Endothelial cell of umbilical vein (primary cell): Measurements from ENCODE around the gene RASA1. TPM values are rescaled to one million over a fixed set of nuclear protein-coding genes. Genes with fewer than 3 reads are reported as not detected.

ENCODE experiments used
- BruUV-seq: library from RNA; stranded (reverse); fragments of 400-500 nt; replicated peaks from 2 replicates; lab custom pipeline; 2021; lab: Mats Ljungman, UMichigan
- CTCF ChIA-PET: fragments of 300-600, 350-600 bp; sonication (Branson Sonifier 250); formaldehyde crosslinking; loops from one replicate; lab custom pipeline; 2021; ENCODE audit warnings: antibody characterized with exemption, inconsistent platforms; lab: Charles Lee
- POLR2A ChIA-PET: fragments of 300-600, 350-600 bp; sonication (Branson Sonifier 250); formaldehyde crosslinking; loops from one replicate; lab custom pipeline; 2021; ENCODE audit warnings: antibody characterized with exemption, inconsistent platforms; lab: Charles Lee
- DNase-seq: peaks from one replicate; pipeline ENCODE4 v3.0.0-alpha.2; 2011; ENCODE audit warnings: low read depth, low spot score
- FAIRE-seq: peaks from 2 replicates; lab custom pipeline; 2011; peaks lifted over from hg19 to GRCh38; lab: Jason Lieb, UNC
- H2AFZ ChIP-seq: 2 replicates; pipeline ENCODE4 v1.6.0; 2012; ENCODE audit warnings: low read depth, low read length, control low read depth, inconsistent platforms
- H3K27ac ChIP-seq: 2 replicates; pipeline ENCODE4 v1.5.1; 2011; ENCODE audit warnings: low read depth, mild to moderate bottlenecking, control low read depth, low read length, moderate library complexity; ENCODE audit not compliant: insufficient read depth
- H3K27me3 ChIP-seq, 2 experiments: 2 replicates each; pipeline versions ENCODE4 v1.6.0 to v1.6.1; 2011; ENCODE audit warnings: low read length in 2 of 2, mixed read lengths in 1 of 2; ENCODE audit not compliant: control insufficient read depth in 2 of 2, insufficient read depth in 2 of 2
- H3K36me3 ChIP-seq, 2 experiments: 2 replicates in 1 of 2; 3 replicates in 1 of 2; pipeline ENCODE4 v1.5.1; 2011; ENCODE audit warnings: low read length in 2 of 2, mild to moderate bottlenecking in 1 of 2, moderate library complexity in 1 of 2; ENCODE audit not compliant: control insufficient read depth in 2 of 2, insufficient read depth in 2 of 2; ENCODE audit errors: extremely low read depth in 1 of 2
- H3K4me1 ChIP-seq: 3 replicates; pipeline ENCODE4 v1.5.1; 2011; ENCODE audit warnings: mild to moderate bottlenecking, low read length; ENCODE audit not compliant: control insufficient read depth, insufficient read depth; ENCODE audit errors: extremely low read depth
- H3K4me2 ChIP-seq: 2 replicates; pipeline ENCODE4 v1.6.1; 2011; ENCODE audit warnings: low read length, control low read depth, mixed read lengths; ENCODE audit not compliant: insufficient read depth
- H3K4me3 ChIP-seq, 3 experiments: fragments of 200-600 bp in 1 of 3; sonication (generic), shearing (Covaris generic) in 1 of 3; replicated peaks in 1 of 3; 2 replicates each; pipeline ENCODE4 v1.5.1; 2011 to 2016; ENCODE audit warnings: control low read depth in 3 of 3, low read length in 3 of 3, mild to moderate bottlenecking in 2 of 3, inconsistent platforms in 1 of 3, low read depth in 1 of 3, moderate library complexity in 1 of 3; ENCODE audit not compliant: insufficient read depth in 1 of 3
- H3K79me2 ChIP-seq: 2 replicates; pipeline ENCODE4 v1.6.0; 2012; ENCODE audit warnings: low read length, inconsistent platforms; ENCODE audit not compliant: control insufficient read depth, insufficient read depth
- H3K9ac ChIP-seq: replicated peaks from 2 replicates; pipeline ENCODE3; 2011; ENCODE audit warnings: low read length, control low read depth; ENCODE audit not compliant: insufficient read depth; ENCODE audit errors: extremely low read depth
- H3K9me1 ChIP-seq: replicated peaks from 3 replicates; pipeline ENCODE4 v1.6.0; 2011; ENCODE audit warnings: mild to moderate bottlenecking, low read length; ENCODE audit not compliant: control insufficient read depth, insufficient read depth; ENCODE audit errors: extremely low read depth
- H3K9me3 ChIP-seq: replicated peaks from 2 replicates; pipeline ENCODE4 v1.5.1; 2012; ENCODE audit warnings: low read length, inconsistent platforms; ENCODE audit not compliant: control insufficient read depth, insufficient read depth
- H4K20me1 ChIP-seq: replicated peaks from 2 replicates; pipeline ENCODE3; 2011; ENCODE audit warnings: mild to moderate bottlenecking, low read length; ENCODE audit not compliant: control insufficient read depth, insufficient read depth; ENCODE audit errors: extremely low read depth
- EZH2 ChIP-seq: IDR thresholded peaks from 2 replicates; pipeline ENCODE4 v1.6.1; 2012; ENCODE audit warnings: borderline replicate concordance, low read depth, mild to moderate bottlenecking, moderate library complexity, low read length, inconsistent platforms; ENCODE audit not compliant: severe bottlenecking
- FOS ChIP-seq: IDR thresholded peaks from 2 replicates; pipeline ENCODE4 v1.6.1; 2011; ENCODE audit warnings: mild to moderate bottlenecking, low read length, moderate library complexity, borderline replicate concordance; ENCODE audit not compliant: insufficient read depth
- GATA2 ChIP-seq: IDR thresholded peaks from 2 replicates; pipeline ENCODE4 v1.7.0; 2011; ENCODE audit warnings: low read depth, mild to moderate bottlenecking, moderate library complexity, mixed read lengths, low read length; ENCODE audit not compliant: insufficient read length, insufficient read depth
- JUN ChIP-seq: IDR thresholded peaks from 2 replicates; pipeline ENCODE4 v1.6.1; 2011; ENCODE audit warnings: borderline replicate concordance, low read depth; ENCODE audit not compliant: insufficient read length, insufficient read depth
- MAX ChIP-seq: IDR thresholded peaks from 2 replicates; pipeline ENCODE4 v1.6.1; 2011; ENCODE audit not compliant: insufficient read depth, insufficient read length
- MYC ChIP-seq: IDR thresholded peaks from one replicate; pipeline ENCODE4 v1.6.1; 2011; ENCODE audit warnings: mild to moderate bottlenecking, low read depth, low read length
- POLR2A ChIP-seq: IDR thresholded peaks from 2 replicates; pipeline ENCODE4 v1.6.1; 2012; ENCODE audit warnings: low read depth, mild to moderate bottlenecking, control low read depth, low read length
- POLR2AphosphoS5 ChIP-seq: IDR thresholded peaks from 2 replicates; pipeline ENCODE4 v1.6.1; 2012; ENCODE audit warnings: low read depth, mild to moderate bottlenecking, control low read depth, low read length, moderate library complexity; ENCODE audit not compliant: insufficient read depth
- dilution Hi-C: fragments of 300-500 bp; cut with MboI; formaldehyde crosslinking; loops from one replicate; pipeline ENCODE4 v1.15.0; 2019; ENCODE audit warnings: low sequenced_read_pairs; ENCODE audit not compliant: extremely low pct_ligation_motif_present
- intact Hi-C: fragments of 100-400 bp; cut with micrococcal nuclease; formaldehyde crosslinking; loops from one replicate; pipeline ENCODE4 v1.10.0; 2022
- polyA plus RNA-seq, 4 experiments: library from polyadenylated mRNA; depleted of rRNA in 3 of 4; stranded (reverse) in 3 of 4; unstranded in 1 of 4; fragments of >200 nt; gene quantifications; 2 replicates each; pipeline versions ENCODE4 v1.2.1 to v1.2.3, GENCODE V29; 2011 to 2012; ENCODE audit warnings: missing spikeins in 1 of 4
- total RNA-seq: library from RNA; stranded (reverse); gene quantifications from 2 replicates; pipeline ENCODE4 v1.2.3, GENCODE V29; 2021
- TF ChIP-seq, protein P1 (sequence below), 2 donors: IDR thresholded peaks; 1 replicate in 1 of 2; 2 replicates in 1 of 2; pipeline ENCODE4 v1.5.1; 2011; ENCODE audit warnings: low read length in 2 of 2, mild to moderate bottlenecking in 2 of 2, moderate library complexity in 2 of 2, control low read depth in 1 of 2, inconsistent platforms in 1 of 2, low read depth in 1 of 2; ENCODE audit not compliant: insufficient read depth in 1 of 2; ENCODE audit errors: extremely low read depth in 1 of 2

RASA1 gene
- total and polyA plus RNA-seq, 2 donors (not counting 3 experiments of a cell fraction or from before 2014, with no cell fraction given) = 23.1 to 42.0 TPM

- Histone ChIP-seq H4K20me1 (peaks cover 6% of the 10 kb centered on the region), H3K4me2 (no peak overlapping the region), H3K4me1 (no peaks in the 10 kb centered on the region), H3K4me3 (no peak overlapping the region), H3K36me3 (peaks cover 4% of the 10 kb centered on the region in 2 experiments), H3K27me3 (no peaks in the 10 kb centered on the region), H3K27ac (no peak overlapping the region), H3K9ac (no peak overlapping the region), H3K79me2 (peaks cover 60% of the 10 kb centered on the region), H3K9me3 (no peaks in the 10 kb centered on the region), H2AFZ (no peak overlapping the region), H3K9me1 (no peaks in the 10 kb centered on the region)
- CTCF ChIA-PET = interaction anchor here (1.0 kb wide), 1 partner anchor 22 kb away, joined by 5 read pairs; no protein-coding TSS in a partner anchor
- intact Hi-C loops = no loop called here
- BruUV-seq = no TSS peak
- POLR2A ChIA-PET = no interaction called here
- no peak for DNase-seq
- TF ChIP-seq GATA2 = no peak
- TF ChIP-seq MYC = no peak
- no peak for TF ChIP-seq POLR2AphosphoS5
- TF ChIP-seq EZH2 = no peak
- TF ChIP-seq FOS = no peak
- TF ChIP-seq, protein P1, sequence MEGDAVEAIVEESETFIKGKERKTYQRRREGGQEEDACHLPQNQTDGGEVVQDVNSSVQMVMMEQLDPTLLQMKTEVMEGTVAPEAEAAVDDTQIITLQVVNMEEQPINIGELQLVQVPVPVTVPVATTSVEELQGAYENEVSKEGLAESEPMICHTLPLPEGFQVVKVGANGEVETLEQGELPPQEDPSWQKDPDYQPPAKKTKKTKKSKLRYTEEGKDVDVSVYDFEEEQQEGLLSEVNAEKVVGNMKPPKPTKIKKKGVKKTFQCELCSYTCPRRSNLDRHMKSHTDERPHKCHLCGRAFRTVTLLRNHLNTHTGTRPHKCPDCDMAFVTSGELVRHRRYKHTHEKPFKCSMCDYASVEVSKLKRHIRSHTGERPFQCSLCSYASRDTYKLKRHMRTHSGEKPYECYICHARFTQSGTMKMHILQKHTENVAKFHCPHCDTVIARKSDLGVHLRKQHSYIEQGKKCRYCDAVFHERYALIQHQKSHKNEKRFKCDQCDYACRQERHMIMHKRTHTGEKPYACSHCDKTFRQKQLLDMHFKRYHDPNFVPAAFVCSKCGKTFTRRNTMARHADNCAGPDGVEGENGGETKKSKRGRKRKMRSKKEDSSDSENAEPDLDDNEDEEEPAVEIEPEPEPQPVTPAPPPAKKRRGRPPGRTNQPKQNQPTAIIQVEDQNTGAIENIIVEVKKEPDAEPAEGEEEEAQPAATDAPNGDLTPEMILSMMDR (IDR thresholded peaks at IDR 0.05; ENCODE audit: extremely low read depth in 1 of 2, insufficient read depth in 1 of 2, low read depth in 1 of 2, low read length in 2 of 2) = no peak
- TF ChIP-seq MAX = no peak
- TF ChIP-seq JUN = no peak
- no peak for TF ChIP-seq POLR2A
- no peak for FAIRE-seq
- dilution Hi-C loops = no loop called here
These were observed 40.2 kb downstream of the RASA1 start for GRCh38 chr5:87307796-87308423.
